Naive thymus-derived CD4-positive, alpha-beta T cell (primary cell): Measurements from ENCODE around the gene STAU1. TPM values are rescaled to one million over a fixed set of nuclear protein-coding genes. Genes with fewer than 3 reads are reported as not detected.
"Not testable (repeated sequence)": the region's sequence is repeated elsewhere in the genome, so short reads cannot be mapped to it uniquely, and the experiment has no call there.

Experiments used
- ATAC-seq: fragments of 150-1000 bp; cut with Tn5 transposase; 2 replicates; pipeline ENCODE4 v1.10.0; 2021; ENCODE audit warnings: mild to moderate bottlenecking, moderate library complexity
- CTCF ChIA-PET: fragments of 350-600 bp; sonication (Branson Sonifier 250); formaldehyde crosslinking; loops from one replicate; lab custom pipeline; 2021; ENCODE audit warnings: antibody characterized with exemption; lab: Charles Lee
- POLR2A ChIA-PET: fragments of 350-600 bp; sonication (Branson Sonifier 250); formaldehyde crosslinking; loops from one replicate; lab custom pipeline; 2021; ENCODE audit warnings: antibody characterized with exemption, inconsistent platforms; lab: Charles Lee
- DNase-seq, 9 donors: peaks; one replicate each; pipeline versions ENCODE4 v3.0.0 to v3.0.0-alpha.2; 2020 to 2022; ENCODE audit warnings: mixed read lengths in 1 of 9
- H3K27ac ChIP-seq: one replicate; pipeline ENCODE4 v1.7.0; 2013; ENCODE audit warnings: mild to moderate bottlenecking, low read depth, low read length, moderate library complexity
- H3K27me3 ChIP-seq, 2 donors: one replicate each; pipeline ENCODE4 v1.7.0; 2013; ENCODE audit warnings: low read length in 2 of 2, mild to moderate bottlenecking in 2 of 2, moderate library complexity in 2 of 2; ENCODE audit not compliant: control insufficient read depth in 2 of 2, insufficient read depth in 2 of 2
- H3K36me3 ChIP-seq, 3 experiments: 1 replicate in 2 of 3; 2 replicates in 1 of 3; pipeline ENCODE4 v1.7.0; 2013; ENCODE audit warnings: low read length in 3 of 3, mild to moderate bottlenecking in 3 of 3, moderate library complexity in 1 of 3; ENCODE audit not compliant: insufficient read depth in 3 of 3, control insufficient read depth in 2 of 3
- H3K4me1 ChIP-seq, 2 donors: one replicate each; pipeline ENCODE4 v1.7.0; 2013; ENCODE audit warnings: low read length in 2 of 2, mild to moderate bottlenecking in 2 of 2, moderate library complexity in 1 of 2; ENCODE audit not compliant: control insufficient read depth in 2 of 2, insufficient read depth in 2 of 2
- H3K4me3 ChIP-seq: 2 replicates; pipeline ENCODE4 v1.7.0; 2013; ENCODE audit warnings: mild to moderate bottlenecking, low read length
- H3K9me3 ChIP-seq, 3 experiments: 1 replicate in 2 of 3; 2 replicates in 1 of 3; pipeline ENCODE4 v1.7.0; 2013; ENCODE audit warnings: low read length in 3 of 3; ENCODE audit not compliant: control insufficient read depth in 2 of 3
- H3K27ac Mint-ChIP-seq, 9 donors: one replicate each; pipeline ENCODE4 v1.8.0; 2020 to 2022; ENCODE audit warnings: mixed read lengths in 9 of 9, mild to moderate bottlenecking in 8 of 9, moderate library complexity in 5 of 9, inconsistent platforms in 2 of 9
- H3K27me3 Mint-ChIP-seq, 5 donors: one replicate each; pipeline ENCODE4 v1.8.0; 2021 to 2022; ENCODE audit warnings: mixed read lengths in 5 of 5, mild to moderate bottlenecking in 1 of 5
- H3K36me3 Mint-ChIP-seq, 5 donors: one replicate each; pipeline ENCODE4 v1.8.0; 2020 to 2022; ENCODE audit warnings: mixed read lengths in 5 of 5, mild to moderate bottlenecking in 3 of 5, inconsistent platforms in 1 of 5
- H3K4me1 Mint-ChIP-seq, 7 donors: one replicate each; pipeline ENCODE4 v1.8.0; 2020 to 2022; ENCODE audit warnings: mixed read lengths in 7 of 7, mild to moderate bottlenecking in 3 of 7, inconsistent platforms in 1 of 7
- H3K4me3 Mint-ChIP-seq, 10 donors: one replicate each; pipeline ENCODE4 v1.8.0; 2020 to 2022; ENCODE audit warnings: mild to moderate bottlenecking in 10 of 10, mixed read lengths in 10 of 10, moderate library complexity in 6 of 10, inconsistent platforms in 2 of 10
- H3K9me3 Mint-ChIP-seq, 11 donors: one replicate each; pipeline ENCODE4 v1.8.0; 2020 to 2022; ENCODE audit warnings: mixed read lengths in 11 of 11, mild to moderate bottlenecking in 4 of 11, inconsistent platforms in 1 of 11, moderate library complexity in 1 of 11
- intact Hi-C, 2 donors: fragments of 100-400 bp; cut with micrococcal nuclease; formaldehyde crosslinking; loops; one replicate each; pipeline ENCODE4 v1.15.1; 2023
- polyA plus RNA-seq, 2 donors: library from polyadenylated mRNA; unstranded; fragments of 300-500 nt; fragmentation: Illumina TruSeq; gene quantifications; one replicate each; pipeline ENCODE4 v1.2.3, GENCODE V29; 2021
- total RNA-seq, 6 experiments: library from RNA in 5 of 6; stranded (reverse) in 5 of 6; gene quantifications; 1 replicate in 5 of 6; 2 replicates in 1 of 6; pipeline ENCODE4 v1.2.3 and lab custom pipeline; 2021 to 2026

STAU1 gene
- total and polyA plus RNA-seq, 7 experiments from 2014 or later: 35.8 to 56.3 (median 45.8) TPM

DNA sequence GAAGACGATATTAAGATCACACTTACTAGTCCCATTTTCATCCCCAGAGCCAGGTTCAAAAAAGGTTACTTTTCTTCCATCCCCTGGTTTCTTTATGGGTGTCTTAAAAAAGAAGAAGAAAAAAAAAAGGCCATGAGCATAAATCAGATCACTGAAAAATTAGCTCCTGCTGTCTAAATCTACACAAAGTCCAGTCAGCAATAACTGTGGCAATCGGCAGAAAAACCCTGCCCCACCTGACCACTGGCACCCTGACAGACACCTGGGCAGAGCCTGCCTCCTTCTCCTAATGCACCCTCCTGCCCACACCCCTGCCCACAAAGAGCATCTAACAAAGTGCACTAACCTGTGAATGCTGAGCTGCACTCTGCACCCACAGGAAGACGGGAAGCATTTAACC lies 69.8 kb downstream of the STAU1 start:
- Histone ChIP-seq H3K4me1 (no peaks in the 10 kb centered on the region), H3K9me3 (no peaks in the 10 kb centered on the region), H3K27ac (no peak overlapping the region), H3K27me3 (no peaks in the 10 kb centered on the region), H3K36me3 (peaks cover 43 to 95% (median 44%) of the 10 kb centered on the region in 3 experiments), H3K4me3 (no peak overlapping the region)
- Mint-ChIP-seq H3K4me1 (peaks cover 0 to 6% (median 0%) of the 10 kb centered on the region in 7 donors), H3K9me3 (no peaks in the 10 kb centered on the region), H3K27ac (peak overlapping the region in 2 of 9 donors; percentile 31 to 43), H3K27me3 (no peaks in the 10 kb centered on the region), H3K36me3 (peaks cover 8 to 68% (median 35%) of the 10 kb centered on the region in 5 donors), H3K4me3 (peak overlapping the region in 1 of 10 donors; percentile 16)
- DNase-seq (no peak), ATAC-seq (no peak)
- POLR2A ChIA-PET: no interaction called here
- intact Hi-C loops: no loop called here
- CTCF ChIA-PET: no interaction called here

DNA sequence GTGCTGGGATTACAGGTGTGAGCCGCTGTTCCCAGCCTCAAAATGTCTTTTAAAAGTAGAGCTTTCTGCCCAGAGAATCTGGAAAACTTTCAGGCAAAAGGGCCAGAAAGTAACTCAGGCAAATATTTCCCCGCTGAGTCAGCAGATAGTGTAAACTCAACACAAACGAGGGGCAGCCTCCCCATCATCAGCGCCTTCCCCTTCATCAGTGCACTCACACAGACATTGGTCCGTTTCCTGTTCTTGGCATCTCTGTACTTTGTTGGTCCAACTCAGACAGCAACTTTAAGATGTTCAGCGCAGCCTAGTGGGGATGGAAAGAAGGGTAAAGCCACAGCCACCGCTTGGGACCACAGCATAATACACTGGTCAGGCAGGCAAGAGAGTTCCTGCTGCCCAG lies 72.6 kb downstream of the STAU1 start:
- CTCF ChIA-PET: no interaction called here
- intact Hi-C loops: no loop called here
- no peaks in the 10 kb centered on the region for H3K27me3 Mint-ChIP-seq
- no peak for ATAC-seq
- no peak for DNase-seq
- no peaks in the 10 kb centered on the region for H3K9me3 Mint-ChIP-seq
- H3K36me3 Mint-ChIP-seq: peaks cover 10 to 61% (median 45%) of the 10 kb centered on the region in 5 donors
- H3K27me3 ChIP-seq: no peaks in the 10 kb centered on the region
- no peaks in the 10 kb centered on the region for H3K4me1 ChIP-seq
- no peak overlapping the region for H3K4me3 ChIP-seq
- no peak overlapping the region for H3K4me3 Mint-ChIP-seq
- no peak overlapping the region for H3K27ac ChIP-seq
- POLR2A ChIA-PET: no interaction called here
- peak overlapping the region in 1 of 9 donors; percentile 21 for H3K27ac Mint-ChIP-seq
- peaks cover 34 to 81% (median 44%) of the 10 kb centered on the region in 3 experiments for H3K36me3 ChIP-seq
- peaks cover 0 to 4% (median 0%) of the 10 kb centered on the region in 7 donors for H3K4me1 Mint-ChIP-seq
- H3K9me3 ChIP-seq: no peaks in the 10 kb centered on the region

DNA sequence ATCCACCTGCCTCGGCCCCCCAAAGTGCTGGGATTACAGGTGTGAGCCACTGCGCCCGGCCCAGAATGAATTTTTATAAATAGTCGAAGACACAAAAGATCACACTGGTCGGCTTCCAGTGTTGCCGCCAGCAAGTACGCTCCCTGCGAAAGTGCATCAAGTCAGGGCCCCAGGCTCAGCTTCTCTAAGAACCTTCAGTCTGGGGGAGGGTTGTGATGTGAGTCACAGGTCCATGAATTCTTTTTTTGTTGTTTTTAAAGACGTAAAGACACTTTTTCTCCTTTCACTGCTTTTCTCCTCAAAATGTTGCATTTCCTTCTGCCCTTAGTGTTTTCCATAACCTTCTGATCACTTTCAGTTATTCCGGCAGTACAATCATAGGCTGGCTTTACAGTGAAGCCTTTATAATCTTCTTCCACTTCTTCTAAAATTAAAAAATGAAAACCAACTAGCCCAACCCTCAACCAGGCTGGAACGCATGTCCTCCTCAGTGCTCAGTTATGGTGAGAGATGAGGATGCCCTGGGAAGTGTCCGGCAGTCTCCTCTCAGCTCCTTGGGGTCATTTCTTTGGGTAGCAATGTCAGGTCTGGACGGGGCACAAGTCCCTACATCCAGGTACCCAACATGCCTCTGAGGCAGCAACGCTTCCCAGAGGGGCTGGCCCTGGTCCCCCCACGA lies 75.4 kb downstream of the STAU1 start:
- no peak overlapping the region for H3K27ac ChIP-seq
- intact Hi-C loops: no loop called here
- peaks cover 20 to 53% (median 21%) of the 10 kb centered on the region in 3 experiments for H3K36me3 ChIP-seq
- Mint-ChIP-seq H3K9me3 (no peaks in the 10 kb centered on the region), H3K27me3 (no peaks in the 10 kb centered on the region), H3K4me1 (peaks cover 0 to 11% (median 4%) of the 10 kb centered on the region in 7 donors), H3K27ac (peak overlapping the region in 2 of 9 donors; percentile 38 to 82), H3K4me3 (no peak overlapping the region), H3K36me3 (peaks cover 6 to 53% (median 39%) of the 10 kb centered on the region in 5 donors)
- DNase-seq (no peak), ATAC-seq (no peak)
- no peaks in the 10 kb centered on the region for H3K9me3 ChIP-seq
- H3K27me3 ChIP-seq: no peaks in the 10 kb centered on the region
- H3K4me3 ChIP-seq: no peak overlapping the region
- CTCF ChIA-PET: interaction anchor here (0.7 kb wide), 1 partner anchor 14 kb away, joined by 4 read pairs; no protein-coding TSS in a partner anchor
- POLR2A ChIA-PET: no interaction called here
- no peaks in the 10 kb centered on the region for H3K4me1 ChIP-seq

DNA sequence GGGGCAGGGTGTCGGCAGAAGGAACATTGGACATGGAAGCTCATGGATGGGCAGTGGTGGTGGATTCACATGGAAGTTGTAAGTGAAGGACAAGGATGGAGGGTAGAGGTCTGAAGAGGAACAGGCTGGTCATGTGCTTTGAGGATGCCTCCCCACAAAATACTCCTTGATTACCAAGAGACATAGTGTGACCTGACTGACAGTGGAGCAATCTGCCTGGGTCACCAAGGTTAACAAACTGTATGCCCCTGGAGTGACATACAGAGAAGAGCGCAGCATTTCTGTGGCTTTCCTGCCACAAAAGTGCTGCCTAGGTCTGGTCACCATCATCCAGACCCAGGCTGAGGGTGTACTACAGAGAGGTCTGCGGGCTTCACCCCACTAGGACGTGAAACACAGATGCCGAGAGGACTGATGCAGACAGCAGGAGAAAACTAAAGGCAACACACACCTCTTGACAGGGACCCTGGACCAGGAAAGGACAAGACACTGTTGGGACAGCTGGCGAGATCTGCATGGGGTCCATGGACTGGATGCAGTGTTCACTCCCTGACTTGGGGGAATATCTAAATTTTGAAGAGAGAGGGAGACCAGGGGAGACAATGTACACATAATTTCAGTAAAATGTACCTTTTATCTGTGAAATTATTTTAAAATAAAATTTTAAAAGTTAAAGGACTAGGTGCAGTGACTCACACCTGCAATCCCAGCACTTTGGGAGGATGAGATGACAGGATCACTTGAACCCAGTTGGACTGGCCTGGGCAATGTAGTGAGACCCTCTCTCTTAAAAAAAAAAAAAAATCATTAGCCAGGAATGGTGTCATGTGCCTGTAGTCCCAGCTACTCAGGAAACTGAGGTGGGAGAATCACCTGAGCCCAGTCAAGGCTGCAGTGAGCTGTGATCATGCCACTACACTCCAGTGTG lies 77.1 kb downstream of the STAU1 start:
- Mint-ChIP-seq H3K36me3 (peaks cover 6 to 39% (median 33%) of the 10 kb centered on the region in 5 donors), H3K27ac (peak overlapping the region in 8 of 9 donors; percentile 18 to 66 (median 40)), H3K9me3 (no peaks in the 10 kb centered on the region), H3K4me3 (no peak overlapping the region), H3K27me3 (no peaks in the 10 kb centered on the region), H3K4me1 (peaks cover 0 to 11% (median 4%) of the 10 kb centered on the region in 7 donors)
- Histone ChIP-seq H3K27ac (no peak overlapping the region), H3K4me1 (no peaks in the 10 kb centered on the region), H3K9me3 (no peaks in the 10 kb centered on the region), H3K27me3 (no peaks in the 10 kb centered on the region), H3K4me3 (no peak overlapping the region), H3K36me3 (peaks cover 7 to 36% (median 8%) of the 10 kb centered on the region in 3 experiments)
- DNase-seq (no peak), ATAC-seq (no peak)
- intact Hi-C loops: no loop called here
- CTCF ChIA-PET: no interaction called here
- POLR2A ChIA-PET: no interaction called here

DNA sequence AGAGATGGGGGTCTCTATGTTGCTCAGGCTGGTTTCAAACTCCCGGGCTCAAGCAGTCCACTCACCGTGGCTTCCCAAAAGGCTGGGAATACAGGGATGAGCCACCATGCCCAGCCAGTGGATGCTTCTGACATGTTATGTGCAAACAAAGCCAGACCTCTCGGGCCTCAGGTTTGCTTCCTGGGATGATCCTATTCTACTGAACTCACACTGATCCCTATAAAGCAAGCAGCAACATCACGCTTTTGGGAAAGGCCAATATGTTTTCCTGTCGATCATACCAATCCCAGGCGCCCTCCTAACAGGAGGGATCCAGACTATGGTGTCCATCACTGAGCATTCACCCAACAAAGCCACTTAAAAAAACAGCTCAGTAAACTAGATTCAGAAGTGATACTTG lies 81.8 kb downstream of the STAU1 start:
- DNase-seq: no peak
- Histone ChIP-seq H3K27ac (no peak overlapping the region), H3K9me3 (no peaks in the 10 kb centered on the region), H3K27me3 (no peaks in the 10 kb centered on the region), H3K4me3 (no peak overlapping the region), H3K4me1 (no peaks in the 10 kb centered on the region), H3K36me3 (peaks cover 0 to 30% (median 3%) of the 10 kb centered on the region in 3 experiments)
- Mint-ChIP-seq H3K36me3 (peaks cover 22 to 45% (median 25%) of the 10 kb centered on the region in 5 donors), H3K4me3 (no peak overlapping the region), H3K9me3 (no peaks in the 10 kb centered on the region), H3K27me3 (no peaks in the 10 kb centered on the region), H3K27ac (peak overlapping the region in 1 of 9 donors; percentile 36), H3K4me1 (peaks cover 2 to 16% (median 9%) of the 10 kb centered on the region in 7 donors)
- ChIA-PET POLR2A (interaction anchor here (0.6 kb wide), 1 partner anchor 186 kb away, joined by 3 read pairs; no protein-coding TSS in a partner anchor), CTCF (no interaction called here)
- intact Hi-C loops: no loop called here
- no peak for ATAC-seq

DNA sequence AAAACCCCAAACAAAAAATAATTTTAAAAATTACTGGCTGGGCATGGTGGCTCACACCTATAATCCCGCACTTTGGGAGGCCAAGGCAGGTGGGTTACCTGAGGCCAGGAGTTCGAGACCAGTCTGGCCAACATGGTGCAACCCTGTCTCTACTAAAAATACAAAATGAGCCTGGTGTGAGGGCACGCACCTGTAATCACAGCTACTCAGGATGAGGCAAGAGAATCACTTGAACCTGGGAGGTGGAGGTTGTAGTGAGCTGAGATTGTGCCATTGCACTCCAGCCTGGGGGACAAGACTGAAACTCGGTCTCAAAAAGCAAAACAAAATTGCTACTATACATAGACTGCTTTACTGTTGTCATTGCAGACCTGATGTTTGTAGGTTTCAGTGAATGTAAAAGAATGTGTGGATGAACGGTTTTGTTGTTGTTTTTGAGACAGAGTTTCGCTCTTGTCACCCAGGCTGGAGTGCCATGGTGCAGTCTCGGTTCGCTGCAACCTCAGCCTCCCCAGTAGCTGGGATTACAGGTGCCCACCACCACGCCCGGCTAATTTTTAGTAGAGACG lies 83.1 kb downstream of the STAU1 start:
- peak overlapping the region in 4 of 9 donors; percentile 12 to 65 (median 32) for H3K27ac Mint-ChIP-seq
- intact Hi-C loops: not testable (repeated sequence)

More for the DNA sequence above, 83.1 kb downstream of the STAU1 start:
- H3K27ac ChIP-seq, POLR2A ChIA-PET, H3K4me1 ChIP-seq, H3K27me3 Mint-ChIP-seq, H3K27me3 ChIP-seq, H3K9me3 ChIP-seq, H3K4me3 ChIP-seq, ATAC-seq, DNase-seq, CTCF ChIA-PET, H3K9me3 Mint-ChIP-seq, H3K4me3 Mint-ChIP-seq: not testable (repeated sequence)
- Mint-ChIP-seq H3K4me1 (peaks cover 2 to 25% (median 14%) of the 10 kb centered on the region in 7 donors), H3K36me3 (peaks cover 16 to 48% (median 21%) of the 10 kb centered on the region in 5 donors)
- peaks cover 0 to 40% (median 3%) of the 10 kb centered on the region in 3 experiments for H3K36me3 ChIP-seq
